Epidermal melanocyte (primary cell): ENCODE data around the gene RAB14.

Experiments used
- DNase-seq: peaks from one replicate; pipeline ENCODE4 v3.0.0; 2011; ENCODE audit warnings: low spot score; ENCODE audit not compliant: insufficient read length

The RAB14 gene

DNA sequence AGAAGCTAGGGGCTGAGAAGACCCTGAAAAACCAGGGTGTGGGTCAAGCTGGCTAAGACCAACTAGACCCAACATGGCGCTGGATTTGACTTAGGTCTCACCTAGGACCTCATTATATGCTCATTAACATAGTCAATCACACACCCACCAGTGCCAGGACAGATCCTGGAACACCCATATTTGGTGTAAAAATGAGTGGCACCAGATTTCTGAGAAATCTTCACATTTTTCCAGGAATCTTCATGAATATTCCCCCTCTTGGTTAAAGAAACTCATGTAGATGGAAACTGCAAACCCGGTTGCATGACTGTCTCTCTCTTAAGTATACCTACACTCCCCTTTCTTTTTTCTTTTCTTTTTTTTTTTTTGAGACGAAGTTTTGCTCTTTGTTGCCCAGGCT lies 17.9 kb upstream of the RAB14 start:
- no peak for DNase-seq

DNA sequence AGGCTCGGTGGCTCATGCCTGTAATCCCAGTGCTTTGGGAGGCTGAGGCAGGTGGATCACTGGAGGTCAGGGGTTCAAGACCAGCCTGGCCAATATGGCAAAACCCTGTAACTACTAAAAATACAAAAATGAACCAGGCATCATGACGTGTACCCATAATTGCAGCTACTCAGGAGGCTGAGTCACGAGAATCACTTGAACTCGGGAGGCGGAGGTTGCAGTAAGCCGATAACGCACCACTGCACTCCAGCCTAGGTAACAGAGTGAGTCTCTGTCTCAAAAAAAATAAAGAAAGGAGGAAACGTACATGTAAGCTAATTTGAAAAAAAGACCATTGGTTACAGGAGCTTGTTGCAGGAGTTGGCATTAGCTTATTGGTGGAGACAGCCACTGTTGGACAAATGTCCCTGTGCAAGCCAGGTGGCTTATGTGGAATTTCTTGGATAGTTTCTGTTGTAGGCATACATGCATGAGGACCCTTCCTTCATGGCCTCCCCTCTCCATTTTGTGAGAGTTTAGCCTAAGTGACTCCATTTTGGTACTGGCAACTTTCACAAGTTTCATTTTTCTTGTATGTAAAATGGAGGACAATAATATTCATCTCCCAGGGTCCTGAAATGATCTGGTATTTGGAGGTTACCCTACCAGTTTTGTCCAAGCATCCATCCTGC lies 16.8 kb upstream of the RAB14 start:
- DNase-seq = no peak

DNA sequence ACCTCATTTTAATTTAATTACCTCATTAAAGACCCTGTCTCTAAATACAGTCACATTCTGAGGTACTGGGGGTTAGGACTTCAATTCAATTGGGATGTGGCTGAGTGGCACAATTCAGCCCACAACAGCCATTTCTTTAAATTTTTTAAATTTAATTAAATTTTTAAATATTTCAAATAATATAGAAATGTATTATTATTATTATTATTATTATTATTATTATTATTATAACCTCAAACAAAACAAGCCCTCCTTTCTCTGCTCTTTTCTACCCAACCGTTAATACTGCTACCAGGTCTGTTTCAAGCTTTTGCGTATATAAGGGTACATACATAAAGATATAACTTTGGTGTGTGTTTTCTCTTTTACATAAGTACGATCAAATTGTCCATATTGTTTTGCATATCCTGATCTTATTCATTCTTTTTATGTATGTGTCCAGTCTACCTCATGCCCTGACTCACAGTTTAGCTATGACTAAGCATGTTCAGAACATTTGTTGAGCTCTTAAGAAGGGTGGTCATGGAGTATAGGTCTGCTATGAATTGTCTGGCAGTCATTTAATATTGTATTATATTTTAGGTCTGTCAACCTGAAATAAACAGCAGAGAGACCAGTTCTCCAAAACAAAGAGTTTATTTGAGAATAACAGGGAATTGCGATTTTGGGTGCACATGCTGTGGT lies 16.1 kb upstream of the RAB14 start:
- no peak for DNase-seq

DNA sequence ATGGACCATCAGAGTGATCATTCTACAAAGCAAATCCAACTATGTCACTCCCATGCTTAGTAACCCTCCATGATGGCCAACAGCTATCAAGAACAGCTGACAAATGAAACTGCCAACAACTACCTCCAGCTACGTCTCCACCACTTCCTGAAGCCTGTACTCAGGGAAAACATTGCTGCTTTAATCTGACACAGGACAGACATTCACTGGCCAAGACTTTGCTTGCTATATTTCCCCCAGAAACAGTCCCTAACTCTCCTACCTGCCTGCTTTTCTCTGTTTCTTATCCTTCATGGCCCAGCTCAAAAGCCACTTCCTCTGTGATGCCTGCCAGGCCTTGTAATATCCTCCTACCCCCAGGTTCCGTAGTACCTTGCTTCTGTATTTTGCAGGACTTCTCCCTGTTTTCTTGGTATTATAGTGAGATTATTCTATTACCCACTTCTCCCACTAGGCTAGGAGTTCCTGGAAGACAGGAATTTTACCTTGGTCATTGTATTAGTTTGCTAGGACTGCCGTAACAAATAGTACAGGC lies 14.7 kb upstream of the RAB14 start:
- DNase-seq = no peak

DNA sequence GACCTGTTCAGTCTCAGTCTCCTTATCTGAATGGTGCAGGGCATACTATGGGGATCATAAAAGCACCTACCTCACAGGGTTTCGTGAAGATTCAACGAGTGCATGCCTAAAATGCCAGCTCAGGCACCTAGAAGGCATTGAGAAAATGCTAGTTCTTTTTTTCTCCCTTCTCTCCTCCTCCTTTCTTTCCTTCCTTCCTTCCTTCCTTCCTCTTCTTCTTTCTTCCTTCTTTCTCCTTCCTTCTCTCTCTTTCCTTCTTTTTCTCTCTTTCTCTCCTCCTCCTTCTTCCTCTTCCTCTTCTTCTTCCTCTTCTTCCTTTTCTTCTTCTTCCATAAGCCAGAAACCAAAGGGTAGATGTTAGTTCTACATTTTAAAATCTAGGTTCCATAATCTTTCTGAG lies 12.3 kb upstream of the RAB14 start:
- no peak for DNase-seq

DNA sequence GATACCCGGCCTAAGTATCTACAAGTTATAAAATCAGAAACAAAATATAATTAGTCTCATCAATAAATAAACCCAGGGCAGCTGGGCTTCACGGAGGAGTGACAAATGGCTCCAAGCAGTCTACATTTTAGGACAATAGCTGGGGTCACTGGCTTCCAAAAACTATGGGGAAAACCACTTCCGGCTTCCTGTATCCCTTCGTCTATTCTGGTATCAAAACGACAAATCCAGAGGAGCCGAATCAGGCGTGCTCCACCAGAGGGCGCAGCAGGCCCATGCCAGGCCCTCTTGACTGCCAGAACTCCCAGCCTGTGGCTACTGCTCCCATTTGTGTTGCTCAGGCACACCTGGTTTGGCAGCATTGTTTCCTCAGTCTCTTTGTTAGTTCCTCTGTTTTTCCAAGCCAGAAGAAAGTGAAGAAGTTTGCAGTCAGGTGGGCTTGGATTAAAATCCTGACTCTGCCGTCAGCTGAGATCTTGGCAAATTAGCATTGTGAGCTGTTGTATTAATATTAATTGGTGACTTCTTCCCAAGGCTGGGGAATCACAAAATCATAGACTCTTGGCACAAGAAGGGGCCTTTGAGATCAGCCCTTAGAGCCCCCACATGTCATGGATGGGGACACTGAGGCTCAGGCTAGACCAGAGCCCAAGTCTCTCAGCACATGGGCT lies 11.6 kb upstream of the RAB14 start:
- peak; percentile 91 for DNase-seq

DNA sequence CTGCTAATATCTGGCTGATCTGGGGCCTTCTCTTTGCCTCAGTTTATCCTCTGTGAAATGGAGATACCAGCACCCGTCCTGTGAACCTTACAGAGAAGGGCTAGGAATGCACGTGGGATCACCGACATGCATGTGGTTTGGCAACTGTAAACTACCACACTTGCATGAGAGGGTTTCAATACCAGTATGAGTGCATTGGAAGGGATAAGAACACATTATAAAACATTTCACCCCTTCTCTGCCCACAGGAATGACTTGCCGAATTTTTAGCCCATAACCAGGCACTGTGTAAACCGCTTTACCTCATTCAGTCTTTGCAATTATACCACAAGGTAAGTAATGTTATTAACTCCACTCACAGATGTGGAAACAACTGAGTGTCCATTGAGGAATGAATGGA lies 8.9 kb upstream of the RAB14 start:
- DNase-seq = no peak

DNA sequence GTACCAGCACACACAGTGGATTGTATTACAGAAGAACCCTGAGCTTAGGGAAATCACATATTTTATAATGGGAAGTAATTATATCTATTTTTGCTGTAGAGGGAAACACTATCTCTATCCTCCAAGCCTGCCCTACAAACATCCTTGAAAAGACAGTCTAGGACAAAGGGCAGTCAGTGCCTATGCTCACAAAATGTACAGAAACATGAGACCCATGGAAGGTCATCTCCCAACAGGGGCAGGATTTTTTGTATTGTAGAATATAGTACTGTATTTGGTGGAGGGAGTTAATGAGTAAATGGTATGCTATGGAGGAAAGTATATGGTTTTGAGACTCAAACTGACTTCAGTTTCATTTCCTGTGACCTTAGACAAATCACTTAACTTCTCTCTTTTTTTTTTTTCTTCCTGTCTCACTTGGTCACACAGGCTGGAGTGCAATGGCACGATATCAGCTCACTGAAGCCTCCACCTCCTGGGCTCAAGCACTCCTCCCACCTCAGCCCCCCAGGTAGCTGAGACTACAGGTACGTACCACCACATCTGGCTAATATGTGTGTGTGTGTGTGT lies 5.8 kb upstream of the RAB14 start:
- DNase-seq = no peak

DNA sequence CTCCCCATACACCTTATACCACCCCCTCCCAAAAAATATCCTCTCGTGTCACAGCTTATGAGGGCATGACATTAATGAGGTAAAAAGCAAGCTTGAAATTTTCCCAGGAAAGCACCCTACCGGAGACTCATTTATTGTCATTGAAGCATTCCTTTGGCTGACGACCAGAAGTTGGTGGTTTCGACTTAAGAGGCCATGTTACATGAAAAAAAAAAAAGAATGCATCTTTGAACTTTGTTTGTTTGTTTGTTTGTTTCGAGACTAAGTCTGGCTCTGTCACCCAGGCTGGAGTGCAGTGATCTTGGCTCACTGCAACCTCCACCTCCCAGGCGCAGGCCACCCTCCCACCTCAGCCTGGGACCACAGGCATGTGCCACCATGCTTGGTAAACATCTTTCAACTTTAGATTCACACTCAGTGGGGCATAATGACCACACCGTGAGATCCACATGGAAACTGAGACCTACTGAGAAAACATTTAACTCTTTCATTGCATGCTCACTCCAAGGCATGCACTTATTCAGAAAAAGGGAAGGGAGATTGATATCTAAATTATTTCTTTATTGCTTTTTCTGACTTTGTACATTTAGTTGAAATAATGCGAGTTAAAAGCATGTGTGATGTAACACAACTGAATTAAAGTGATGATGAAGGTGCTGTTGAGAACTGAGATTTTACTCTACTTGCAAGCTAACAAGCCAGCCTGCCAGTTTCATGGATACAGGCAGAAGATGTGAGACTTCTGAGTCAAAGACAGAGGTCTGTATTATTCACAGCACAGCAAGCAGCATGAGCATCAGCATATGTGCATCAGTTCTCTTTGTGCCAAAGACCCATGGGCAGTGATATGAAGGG lies 5.1 kb upstream of the RAB14 start:
- no peak for DNase-seq

DNA sequence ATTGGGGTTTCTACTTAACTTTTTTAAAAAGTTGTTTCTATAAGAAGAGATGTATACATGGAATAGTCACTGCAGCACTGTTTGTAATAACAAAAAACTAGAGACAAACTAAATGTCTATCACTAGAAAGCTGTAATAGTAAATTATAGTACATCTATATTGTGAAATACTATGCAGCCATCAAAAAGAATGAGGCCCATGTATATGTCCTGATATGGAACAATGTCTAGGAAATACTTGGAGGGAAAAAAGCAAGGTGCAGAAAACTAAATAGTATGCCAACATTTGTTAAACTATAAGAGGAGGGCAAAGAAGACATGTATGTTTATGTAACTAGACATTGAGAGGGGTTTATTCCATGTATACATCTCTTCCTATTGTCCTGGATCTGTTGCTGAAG lies 2.9 kb upstream of the RAB14 start:
- no peak for DNase-seq

DNA sequence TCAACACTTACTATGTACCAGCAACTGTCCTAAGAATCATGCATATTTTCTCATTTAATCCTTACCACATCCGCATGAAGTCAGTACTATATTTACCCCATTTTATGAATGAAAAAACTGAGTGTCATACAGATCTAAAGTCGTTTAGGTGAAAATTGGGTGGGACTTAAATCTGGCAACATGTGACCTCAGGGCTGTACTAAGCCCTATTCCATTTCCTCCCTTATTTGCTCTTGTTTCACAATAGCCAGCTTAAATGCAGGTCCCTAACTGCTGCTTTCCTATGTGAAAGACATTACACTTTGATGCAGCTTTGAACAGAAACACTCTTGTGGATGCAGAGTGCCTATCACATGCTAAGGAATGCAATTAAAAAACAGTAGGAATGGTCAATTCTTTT lies 2.5 kb upstream of the RAB14 start:
- DNase-seq = no peak

DNA sequence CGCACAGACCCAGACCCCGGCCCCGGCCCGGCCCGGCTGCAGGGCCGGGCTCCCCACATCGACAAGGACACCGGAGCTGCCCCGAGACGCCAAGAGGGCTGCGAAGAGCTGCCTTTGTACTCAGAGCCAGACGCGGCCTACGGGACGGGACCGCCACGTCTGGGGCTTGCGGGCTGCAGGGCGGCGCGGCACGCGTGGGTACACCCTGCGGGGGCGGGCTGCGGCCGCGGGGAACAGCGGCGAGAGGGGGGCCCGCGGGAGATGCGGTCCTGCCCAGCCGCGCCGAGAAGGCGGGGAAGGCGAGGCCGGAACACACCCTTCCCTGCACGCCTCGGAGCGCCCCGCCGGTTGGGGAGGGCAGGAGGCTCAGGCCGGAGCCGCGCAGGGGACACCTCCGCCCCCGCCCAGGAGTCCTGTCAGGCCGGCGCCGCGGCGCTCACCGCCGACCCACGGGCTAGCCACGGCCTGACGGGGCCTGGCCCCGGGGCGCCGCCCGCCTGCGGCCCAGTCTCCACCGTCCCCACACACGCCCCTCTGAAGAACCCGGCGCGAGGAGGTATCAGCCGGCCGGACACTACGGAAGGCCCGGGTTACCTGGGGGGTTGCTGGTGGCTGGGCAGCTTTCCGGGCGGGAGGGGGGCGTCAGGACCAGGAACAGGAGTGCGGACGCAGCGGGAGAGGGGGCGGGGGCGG lies 478 bp downstream of the RAB14 start:
- DNase-seq = no peak

DNA sequence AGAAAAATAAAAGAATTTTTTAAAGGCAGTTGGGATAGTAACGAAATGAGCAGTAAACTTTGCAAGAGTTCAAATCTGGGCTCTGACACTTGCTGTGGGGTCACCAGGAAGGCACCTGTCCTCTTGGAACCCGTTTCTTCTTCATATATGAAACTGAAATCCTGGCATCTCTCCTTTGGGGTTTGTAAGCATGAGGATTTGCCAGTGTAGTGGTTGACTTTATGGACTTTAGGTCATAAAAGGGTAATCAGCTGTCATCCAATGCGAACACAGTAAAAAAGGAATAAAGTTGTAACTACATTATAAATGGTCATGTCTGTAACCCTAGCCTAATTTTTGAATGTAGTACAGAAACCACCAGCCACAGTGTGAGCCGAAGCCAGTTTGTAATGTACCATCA lies 1.3 kb downstream of the RAB14 start:
- no peak for DNase-seq

DNA sequence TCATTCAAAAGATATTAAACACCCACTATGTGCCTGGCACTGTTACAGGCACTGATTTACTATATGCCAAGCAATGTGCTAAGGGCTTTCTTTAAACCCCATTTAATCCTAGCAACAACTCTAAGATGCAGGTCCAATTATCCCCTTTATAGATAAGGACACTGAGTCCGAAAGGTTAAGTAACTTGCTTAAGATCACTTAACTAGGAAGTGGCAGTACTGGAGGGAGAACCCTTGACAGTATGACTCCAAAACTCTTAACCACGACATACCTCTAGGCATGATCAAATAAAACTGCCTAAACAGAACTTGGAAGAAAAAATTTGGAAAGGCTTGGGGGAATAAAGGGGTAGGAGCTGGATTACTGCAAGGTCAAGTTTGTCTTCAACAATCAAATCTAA lies 1.7 kb downstream of the RAB14 start:
- DNase-seq = no peak

DNA sequence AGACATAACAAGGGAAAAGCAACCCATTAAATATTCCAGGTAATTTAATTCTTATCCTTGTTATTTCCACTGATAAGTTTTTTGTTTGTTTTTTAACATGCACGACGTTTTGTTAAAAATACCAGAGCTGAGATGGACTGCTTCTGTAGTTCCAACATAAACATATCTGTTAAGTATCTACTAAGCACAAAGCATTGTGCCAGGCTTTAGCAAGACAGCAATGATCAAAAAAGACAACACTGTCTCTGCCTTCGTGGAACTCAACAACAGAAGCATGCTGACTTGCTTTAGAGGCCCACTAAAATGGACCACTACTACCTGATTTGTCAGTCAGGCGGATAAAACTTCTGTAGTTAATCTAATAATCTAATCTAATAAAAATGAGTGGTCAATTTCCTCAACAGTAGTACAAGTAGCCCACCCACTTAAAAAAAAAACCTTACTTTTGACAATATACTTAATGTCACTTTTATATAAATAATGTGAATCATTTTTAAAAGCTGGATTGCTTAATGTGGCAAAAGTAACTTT lies 3.1 kb downstream of the RAB14 start:
- DNase-seq = no peak

DNA sequence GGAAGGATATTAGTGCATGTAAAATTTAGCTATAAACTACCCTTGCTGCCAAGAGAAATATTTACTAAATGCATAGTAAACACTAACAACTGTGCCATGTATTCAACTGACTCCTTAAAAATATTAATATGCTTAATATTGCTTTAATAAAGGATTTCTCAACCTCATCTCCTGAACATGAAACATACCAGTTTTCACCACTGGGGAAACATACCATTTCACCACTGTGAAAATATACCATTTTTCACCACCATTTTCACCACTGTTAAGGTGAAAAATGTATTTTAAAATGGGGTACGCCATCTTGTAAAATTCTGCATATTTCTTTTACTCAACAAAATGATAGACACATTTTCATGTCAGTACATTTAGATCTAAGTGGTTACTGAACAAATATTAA lies 4.5 kb downstream of the RAB14 start:
- DNase-seq = no peak

DNA sequence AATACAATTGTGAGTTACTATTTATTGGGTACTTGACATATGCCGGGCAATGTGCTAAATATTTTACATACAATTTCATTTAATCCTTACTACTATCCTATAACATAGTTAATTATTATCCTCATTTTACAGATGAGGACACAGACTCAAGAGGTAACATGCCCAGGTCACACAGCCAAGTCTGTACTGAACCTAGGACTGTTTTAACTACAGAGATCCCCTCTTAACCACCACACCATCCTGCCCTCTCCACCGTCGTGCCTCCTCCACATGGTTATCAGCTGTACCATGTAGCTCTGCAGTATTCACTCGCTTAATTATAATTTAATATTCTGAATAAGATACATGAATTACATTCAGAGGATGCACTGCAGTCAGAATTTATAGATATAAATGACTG lies 5.3 kb downstream of the RAB14 start:
- DNase-seq = no peak

DNA sequence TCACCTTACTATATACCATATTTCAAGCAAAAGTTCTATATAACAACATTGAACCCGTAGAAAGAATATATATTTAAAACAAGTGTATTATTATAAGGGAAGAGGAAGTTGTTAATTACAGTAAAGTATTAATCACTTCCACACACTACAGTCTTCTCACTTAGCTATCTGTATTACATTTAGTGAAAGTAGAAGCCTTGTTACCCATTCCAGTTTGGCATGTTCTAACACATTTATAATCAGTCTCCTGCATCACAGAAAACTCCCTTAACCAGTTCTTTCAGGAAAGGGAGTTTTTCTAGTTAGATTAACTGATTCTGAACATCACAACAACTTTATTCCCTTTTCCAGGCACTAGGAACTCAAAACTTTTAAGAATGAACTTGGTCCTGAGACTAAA lies 6.9 kb downstream of the RAB14 start:
- no peak for DNase-seq

DNA sequence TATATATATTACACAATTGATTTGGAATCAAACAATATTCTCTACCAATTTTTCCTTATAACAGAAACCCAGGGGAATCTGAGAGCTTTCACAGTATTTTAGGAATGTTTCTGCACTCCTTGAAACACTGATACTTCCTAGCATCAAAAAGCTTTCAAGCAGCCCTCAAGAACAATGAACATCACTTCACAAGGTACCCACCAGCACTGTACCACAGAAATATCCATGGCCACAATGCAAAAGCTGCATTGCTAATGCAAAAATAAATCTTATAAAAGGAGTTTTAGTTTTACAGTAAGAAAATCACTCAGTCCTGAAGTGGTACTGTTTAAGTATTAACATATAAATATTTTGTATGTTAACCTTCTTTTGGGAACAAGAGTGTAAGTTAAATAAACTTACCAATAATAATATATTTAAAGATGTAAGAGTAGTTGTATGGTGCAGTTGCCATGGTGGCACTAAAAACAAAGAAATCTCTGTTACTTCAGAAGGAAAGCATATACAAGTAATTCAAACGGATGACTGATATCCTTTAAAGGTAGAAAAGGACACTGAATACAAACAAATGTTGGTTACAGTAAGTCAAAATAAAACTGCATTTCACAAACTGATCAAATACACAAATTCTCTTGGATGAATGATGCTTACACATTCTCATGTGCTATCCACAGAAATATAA lies 8.6 kb downstream of the RAB14 start:
- no peak for DNase-seq

DNA sequence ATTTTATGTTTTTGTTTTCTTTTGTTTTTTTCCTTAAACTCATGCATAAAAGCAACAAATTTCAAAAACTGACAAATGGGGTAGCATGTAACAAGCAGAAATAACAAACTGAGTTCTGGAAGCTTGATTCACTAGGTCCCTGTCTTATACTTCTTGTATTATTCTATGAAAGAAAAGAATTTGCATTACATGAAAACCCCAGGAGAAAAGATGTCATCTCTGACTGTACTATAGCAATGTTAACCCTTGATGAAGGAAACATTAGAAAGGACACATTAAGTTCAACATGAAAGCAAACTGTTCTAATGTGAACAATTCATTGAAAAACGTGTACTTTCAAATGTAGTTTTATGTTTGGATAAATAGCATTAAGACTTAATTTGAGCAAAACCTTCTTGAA lies 9.2 kb downstream of the RAB14 start:
- DNase-seq = no peak
